Eye (tissue), 1 donor: ENCODE measurements around the gene NELFA.

Experiments
- DNase-seq: peaks from one replicate; pipeline ENCODE4 v3.0.0-alpha.2; 2015

Gene NELFA

GRCh38 chr4:1961563-1961962 lies 47.2 kb downstream of the NELFA start:
- DNase-seq: no peak

GRCh38 chr4:1961038-1961437 lies 47.7 kb downstream of the NELFA start:
- no peak for DNase-seq

- no peak for DNase-seq
Observed at GRCh38 chr4:1960170-1960825, 48.5 kb downstream of the NELFA start.

GRCh38 chr4:1959104-1959384 lies 49.7 kb downstream of the NELFA start:
- DNase-seq: peak; percentile 93

- DNase-seq: no peak
Observed at GRCh38 chr4:1958276-1959103, 50.3 kb downstream of the NELFA start.

- DNase-seq: no peak
Observed at GRCh38 chr4:1956631-1957030, 52.1 kb downstream of the NELFA start.

GRCh38 chr4:1953335-1953734 lies 55.4 kb downstream of the NELFA start:
- no peak for DNase-seq

GRCh38 chr4:1952719-1953118 lies 56.1 kb downstream of the NELFA start:
- DNase-seq: no peak

GRCh38 chr4:1952058-1952700 lies 56.6 kb downstream of the NELFA start:
- no peak for DNase-seq

GRCh38 chr4:1950369-1950768 lies 58.4 kb downstream of the NELFA start:
- DNase-seq: no peak

- DNase-seq: no peak
Observed at GRCh38 chr4:1948892-1949436, 59.8 kb downstream of the NELFA start.

GRCh38 chr4:1948232-1948631 lies 60.5 kb downstream of the NELFA start:
- no peak for DNase-seq

GRCh38 chr4:1945912-1946311 lies 62.9 kb downstream of the NELFA start:
- no peak for DNase-seq

GRCh38 chr4:1945124-1945895 lies 63.5 kb downstream of the NELFA start:
- DNase-seq: peak; percentile 35

GRCh38 chr4:1943928-1944327 lies 64.8 kb downstream of the NELFA start:
- no peak for DNase-seq

- no peak for DNase-seq
Observed at GRCh38 chr4:1940566-1940965, 68.2 kb downstream of the NELFA start.

GRCh38 chr4:1939664-1940509 lies 68.9 kb downstream of the NELFA start:
- no peak for DNase-seq

GRCh38 chr4:1938027-1938426 lies 70.7 kb downstream of the NELFA start:
- DNase-seq: no peak

GRCh38 chr4:1937550-1937949 lies 71.2 kb downstream of the NELFA start:
- DNase-seq: peak; percentile 24

- DNase-seq: no peak
Observed at GRCh38 chr4:1933700-1934099, 75.1 kb downstream of the NELFA start.

- no peak for DNase-seq
Observed at GRCh38 chr4:1932736-1933135, 76.0 kb downstream of the NELFA start.
